Retina (tissue), 1 donor: ENCODE data around the gene CLBA1.
"Not testable (repeated sequence)": the region's sequence is repeated elsewhere in the genome, so short reads cannot be mapped to it uniquely, and the experiment has no call there.

Source experiments
- DNase-seq: peaks from one replicate; pipeline ENCODE4 v3.0.0-alpha.2; 2016

Gene CLBA1

GRCh38 chr14:104948736-104949031, 36.9 kb upstream of the CLBA1 start:
- no peak for DNase-seq

- DNase-seq, result not testable (repeated sequence)
Measured at GRCh38 chr14:104949406-104949955, 36.1 kb upstream of the CLBA1 start.

DNA sequence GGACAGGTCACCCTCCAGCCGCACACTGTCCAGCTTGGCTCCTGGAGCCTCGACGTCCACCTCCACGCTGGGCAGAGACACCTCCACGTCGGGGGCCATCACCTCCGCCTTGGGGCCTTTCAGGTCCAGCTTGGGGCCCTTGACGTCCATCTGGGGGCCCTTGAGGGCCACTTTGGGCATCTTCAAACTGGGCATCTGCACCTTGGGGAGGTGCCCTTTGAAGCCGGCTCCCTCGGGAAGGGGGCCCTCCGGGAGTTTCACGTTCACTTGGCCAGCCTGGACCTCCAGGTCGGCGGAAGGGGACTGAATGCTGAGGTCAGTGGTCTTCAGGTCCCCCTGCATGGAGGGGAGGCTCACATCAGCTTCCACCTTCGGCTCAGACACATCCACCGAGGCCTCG, 35.6 kb upstream of the CLBA1 start:
- no peak for DNase-seq

DNA sequence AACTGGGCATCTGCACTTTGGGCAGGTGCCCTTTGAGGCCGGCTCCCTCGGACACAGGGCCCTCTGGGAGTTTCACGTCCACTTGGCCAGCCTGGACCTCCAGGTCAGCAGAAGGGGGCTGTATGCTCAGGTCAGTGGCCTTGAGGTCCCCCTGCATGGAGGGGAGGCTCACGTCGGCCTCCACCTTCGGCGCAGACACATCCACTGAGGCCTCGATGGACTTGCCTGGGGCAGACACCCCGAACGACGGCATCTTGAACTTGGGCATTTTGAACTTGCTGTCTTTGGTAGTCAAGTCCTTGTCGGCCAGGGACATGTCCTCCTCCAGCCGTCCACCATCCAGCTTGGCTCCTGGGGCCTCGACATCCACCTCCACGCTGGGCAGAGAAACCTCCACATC, 34.9 kb upstream of the CLBA1 start:
- DNase-seq, result not testable (repeated sequence)

DNA sequence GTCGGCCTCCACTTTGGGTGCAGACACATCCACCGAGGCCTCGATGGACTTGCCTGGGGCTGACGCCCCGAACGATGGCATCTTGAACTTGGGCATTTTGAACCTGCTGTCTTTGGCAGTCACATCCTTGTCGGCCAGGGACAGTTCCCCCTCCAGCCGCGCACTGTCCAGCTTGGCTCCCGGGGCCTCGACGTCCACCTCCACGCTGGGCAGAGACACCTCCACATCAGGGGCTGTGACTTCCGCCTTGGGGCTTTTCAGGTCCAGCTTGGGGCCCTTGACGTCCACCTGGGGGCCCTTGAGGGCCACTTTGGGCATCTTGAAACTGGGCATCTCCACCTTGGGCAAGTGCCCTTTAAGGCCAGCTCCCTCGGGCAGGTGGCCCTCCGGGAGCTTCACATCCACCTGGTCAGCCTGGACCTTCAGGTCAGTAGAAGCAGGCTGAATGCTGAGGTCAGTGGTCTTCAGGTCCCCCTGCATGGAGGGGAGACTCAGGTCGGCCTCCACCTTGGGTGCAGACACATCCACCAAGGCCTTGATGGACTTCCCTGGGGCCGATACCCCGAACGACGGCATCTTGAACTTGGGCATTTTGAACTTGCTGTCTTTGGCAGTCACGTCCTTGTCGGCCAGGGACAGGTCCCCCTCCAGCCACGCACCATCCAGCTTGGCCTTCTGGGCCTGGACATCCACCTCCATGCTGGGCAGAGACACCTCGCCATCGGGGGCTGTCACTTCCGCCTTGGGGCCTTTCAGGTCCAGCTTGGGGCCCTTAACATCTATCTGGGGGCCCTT, 33.5 kb upstream of the CLBA1 start:
- DNase-seq, result not testable (repeated sequence)

DNA sequence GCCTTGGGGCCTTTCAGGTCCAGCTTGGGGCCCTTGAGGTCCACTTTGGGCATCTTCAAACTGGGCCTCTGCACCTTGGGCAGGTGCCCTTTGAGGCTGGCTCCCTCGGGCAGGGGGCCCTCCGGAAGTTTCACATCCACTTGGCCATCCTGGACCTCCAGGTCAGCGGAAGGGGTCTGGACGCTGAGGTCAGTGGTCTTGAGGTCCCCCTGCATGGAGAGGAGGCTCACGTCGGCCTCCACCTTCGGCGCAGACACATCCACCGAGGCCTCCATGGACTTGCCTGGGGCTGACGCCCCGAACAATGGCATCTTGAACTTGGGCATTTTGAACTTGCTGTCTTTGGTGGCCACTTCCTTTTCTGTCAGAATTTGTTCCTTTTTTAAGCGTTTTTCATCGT, 32.5 kb upstream of the CLBA1 start:
- DNase-seq, result no peak

GRCh38 chr14:104953896-104954656, 31.5 kb upstream of the CLBA1 start:
- no peak for DNase-seq

DNA sequence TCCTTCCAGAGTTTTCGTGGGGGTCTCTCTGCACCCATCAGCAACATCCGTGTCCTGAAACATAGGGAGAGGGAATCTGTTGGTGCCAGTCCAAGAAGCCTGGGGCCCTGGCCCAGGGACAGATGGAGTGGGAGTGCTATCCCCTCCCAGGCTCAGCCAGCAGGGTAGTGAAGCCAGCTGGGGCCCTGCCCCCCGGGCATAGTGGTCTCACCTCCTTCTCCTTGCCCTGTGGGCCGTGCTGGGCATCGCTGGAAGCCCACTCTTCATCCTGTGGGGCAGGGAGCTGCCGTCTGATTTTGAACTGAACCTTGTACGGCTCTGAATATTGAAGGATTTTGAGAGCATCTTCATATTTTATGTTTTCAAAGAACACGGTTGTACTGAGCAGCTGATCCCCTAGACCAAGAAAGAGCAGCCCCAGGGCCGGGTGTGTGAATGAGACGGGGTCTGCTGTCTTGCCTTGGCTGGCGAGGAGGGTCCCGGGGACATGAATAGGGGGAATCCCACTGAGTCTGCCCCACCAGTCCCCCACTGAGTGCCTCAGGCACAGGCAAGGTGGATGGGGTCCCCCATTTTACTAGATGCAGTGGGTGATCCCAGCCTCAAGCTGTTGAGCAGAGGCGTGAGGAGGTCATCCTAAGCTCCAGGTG, 30.7 kb upstream of the CLBA1 start:
- no peak for DNase-seq

DNA sequence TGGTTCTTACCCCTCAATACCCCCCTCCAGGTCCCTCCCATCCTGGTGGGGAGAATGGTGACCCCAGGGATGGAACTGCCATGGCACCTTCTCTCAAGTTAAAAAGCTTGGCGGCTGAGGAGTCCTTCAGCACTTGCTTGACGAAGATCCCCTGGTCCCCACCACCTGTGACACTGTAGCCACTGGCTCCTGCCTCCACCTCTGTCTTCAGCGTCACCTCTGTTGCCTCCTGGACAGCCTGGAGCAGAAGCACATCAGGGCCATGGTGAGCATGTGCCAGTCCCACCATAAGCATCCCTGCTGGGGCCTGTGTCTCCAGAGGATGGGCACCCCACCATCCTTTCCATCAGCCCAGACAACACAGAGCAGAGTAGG, 30.2 kb upstream of the CLBA1 start:
- no peak for DNase-seq

DNA sequence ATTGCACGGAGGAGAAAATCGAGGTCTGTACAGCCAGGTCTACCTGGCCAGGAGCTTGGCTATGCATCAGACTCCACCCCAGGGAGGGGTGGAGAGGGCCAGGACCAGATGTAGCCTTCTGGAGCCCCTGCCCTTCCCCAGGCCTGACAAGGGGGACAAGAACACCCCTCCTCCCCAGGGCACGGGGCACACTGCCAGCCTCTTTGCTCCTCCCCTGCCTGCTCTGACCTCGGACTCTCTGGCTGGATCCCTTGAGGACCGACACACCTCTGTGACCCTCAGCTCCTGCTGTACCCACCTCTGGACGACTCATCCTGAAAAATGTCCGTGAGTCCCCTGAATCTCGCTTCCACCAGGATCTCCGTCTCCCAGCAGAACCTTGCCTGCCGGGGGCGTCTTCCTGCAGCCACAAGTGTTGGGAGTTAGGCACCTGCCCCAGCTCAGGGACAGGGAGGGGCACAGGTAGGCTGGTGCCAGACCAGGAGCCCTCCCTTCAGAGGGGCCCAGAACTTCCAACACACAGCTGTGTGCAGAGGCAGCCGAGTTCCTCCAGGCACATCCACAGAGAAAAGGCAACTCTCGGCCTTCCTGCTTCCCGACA, 29.2 kb upstream of the CLBA1 start:
- no peak for DNase-seq

DNA sequence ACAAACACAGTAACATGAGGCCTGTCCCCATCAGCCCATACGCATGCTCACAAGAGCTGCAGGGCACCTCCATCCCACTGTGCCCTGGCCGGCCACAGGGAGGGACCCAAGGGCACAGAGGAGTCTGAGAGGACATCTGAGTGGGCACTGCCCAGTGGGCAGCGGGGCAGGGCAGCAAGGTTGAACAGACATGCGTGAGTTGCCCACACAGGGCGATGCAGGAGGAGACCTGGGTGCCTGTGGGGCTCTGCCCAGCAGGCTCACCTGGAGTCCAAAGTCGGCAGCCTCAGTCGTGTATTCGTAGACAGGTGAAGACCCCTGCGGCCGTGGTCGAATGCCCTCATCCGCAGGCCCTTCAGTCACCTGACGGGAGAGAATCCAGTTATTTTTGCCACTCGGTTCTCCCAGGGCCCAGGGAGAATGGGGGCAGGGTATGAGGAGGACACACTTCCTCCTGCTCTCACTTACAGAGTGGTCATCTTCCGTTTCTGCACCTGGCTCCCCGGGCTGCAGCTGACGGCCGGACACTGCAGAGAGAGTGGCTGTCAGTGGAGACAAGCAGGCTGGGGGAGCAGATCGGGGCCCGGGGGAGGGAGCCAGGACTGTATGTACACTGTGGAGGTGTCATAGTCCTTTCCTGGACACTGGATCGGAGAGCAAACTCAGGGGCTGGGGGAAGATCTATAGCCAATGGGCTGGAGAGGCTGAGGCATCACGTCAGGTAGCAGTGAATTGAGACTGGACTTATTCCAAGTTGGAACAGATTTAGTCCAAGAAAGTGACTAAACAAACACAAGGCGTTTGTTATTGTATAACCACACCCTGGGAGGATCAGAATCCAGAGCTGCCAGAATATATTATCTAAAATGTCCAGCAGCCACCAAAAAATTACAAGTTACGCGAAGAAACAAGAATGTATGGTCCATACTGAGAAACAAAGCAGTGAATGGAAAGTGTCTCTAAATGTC, 28.2 kb upstream of the CLBA1 start:
- no peak for DNase-seq

DNA sequence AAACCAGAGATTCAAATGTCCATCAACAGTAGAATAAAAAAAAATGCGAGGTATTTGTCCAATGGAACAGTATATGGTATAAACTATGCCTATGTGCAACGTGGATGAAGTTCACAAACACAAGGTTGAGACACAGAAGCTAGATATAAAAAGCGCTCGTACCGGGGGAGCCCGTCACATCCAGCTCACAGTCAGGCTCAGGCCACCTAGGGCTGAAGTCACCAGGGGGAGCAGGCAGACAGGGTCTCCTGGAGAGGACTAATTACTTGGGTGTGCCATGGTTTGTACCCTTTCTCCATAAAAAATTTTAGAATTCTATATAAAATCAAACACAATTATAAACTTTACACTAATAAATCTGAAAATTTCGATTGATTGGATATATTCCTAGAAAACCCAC, 21.0 kb upstream of the CLBA1 start:
- no peak for DNase-seq

DNA sequence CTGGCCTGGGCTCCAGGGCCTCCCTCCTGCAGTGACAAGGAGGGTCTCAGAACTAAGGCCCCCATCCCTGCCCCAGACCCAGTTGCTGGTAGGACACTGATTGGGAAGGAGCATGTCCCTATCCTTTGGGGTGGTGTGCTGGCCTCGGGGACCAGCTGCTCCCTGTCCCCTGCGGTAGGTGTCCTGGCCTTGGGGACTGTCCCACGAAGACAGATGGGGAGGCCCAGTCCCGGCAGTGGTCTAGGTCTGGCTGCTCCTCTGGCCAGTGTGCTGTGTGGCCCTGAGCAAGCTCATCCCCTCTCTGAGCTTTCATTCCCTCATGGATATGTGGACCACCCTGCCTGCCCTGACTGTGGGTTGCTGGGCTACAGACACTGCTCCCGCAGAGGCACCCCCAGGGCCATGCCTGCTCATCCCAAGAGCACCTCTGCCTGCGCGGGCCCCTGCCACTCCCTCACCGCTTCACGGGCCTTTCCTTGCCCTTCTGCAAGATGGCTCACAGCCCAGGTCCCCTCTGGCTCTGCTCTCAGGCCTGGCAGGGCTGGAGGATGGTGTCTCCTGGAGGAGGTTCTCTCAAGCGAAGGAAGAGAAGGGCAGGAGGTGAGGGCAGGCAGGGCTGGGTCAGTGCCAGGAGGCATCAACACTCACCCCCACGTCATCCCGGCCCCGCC, 19.9 kb upstream of the CLBA1 start:
- no peak for DNase-seq

- DNase-seq, result no peak
Measured at GRCh38 chr14:104966261-104966865, 19.2 kb upstream of the CLBA1 start.

GRCh38 chr14:104966981-104967385, 18.6 kb upstream of the CLBA1 start:
- no peak for DNase-seq

GRCh38 chr14:104967386-104968152, 18.0 kb upstream of the CLBA1 start:
- DNase-seq, result peak; percentile 79

GRCh38 chr14:104968153-104968527, 17.4 kb upstream of the CLBA1 start:
- no peak for DNase-seq

DNA sequence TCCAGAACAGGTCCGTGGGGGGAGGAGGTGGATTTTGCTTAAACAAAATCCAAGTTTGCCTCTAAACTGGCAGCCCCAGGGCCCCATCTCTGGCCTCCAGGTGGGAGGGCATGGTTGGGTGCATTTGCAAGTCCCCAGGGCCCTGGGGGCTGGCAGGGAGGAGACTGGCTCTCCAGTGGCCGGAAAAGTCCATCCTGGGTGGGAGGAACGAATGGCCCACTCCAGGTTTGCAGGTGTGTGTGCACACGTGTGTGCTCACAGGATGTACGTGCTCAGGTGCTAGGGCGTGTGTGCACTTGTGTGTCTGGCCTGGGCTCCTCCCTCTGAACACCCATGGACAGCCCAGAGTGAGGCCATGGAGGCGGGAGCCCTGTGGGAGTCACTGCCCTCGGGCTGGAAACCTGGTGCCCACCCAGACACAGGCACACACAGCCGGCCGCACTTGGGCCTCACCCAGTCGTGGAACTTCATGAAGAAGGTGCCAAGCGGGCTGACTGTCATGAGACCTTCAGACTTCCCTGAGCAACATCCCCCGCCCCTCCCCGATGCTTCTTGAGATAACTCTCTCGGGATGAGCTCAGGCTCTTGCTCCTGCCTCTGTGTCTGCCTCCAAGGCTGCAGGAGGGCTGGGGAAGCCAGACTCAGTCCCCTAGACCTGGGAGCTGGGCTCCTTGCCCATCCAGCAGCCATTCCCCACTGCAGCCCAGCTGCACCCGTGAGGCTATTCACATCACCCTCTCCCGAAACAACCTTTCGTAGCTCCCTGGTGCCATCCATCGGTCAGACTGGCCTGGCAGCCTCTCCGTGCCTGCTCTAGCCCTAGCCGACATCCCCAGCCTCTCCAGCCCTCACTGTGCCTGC, 16.8 kb upstream of the CLBA1 start:
- DNase-seq, result no peak

- DNase-seq, result no peak
Measured at GRCh38 chr14:104969741-104970230, 15.8 kb upstream of the CLBA1 start.
